ENCODE results near the gene GPR155. TPM values are rescaled to one million over a fixed set of nuclear protein-coding genes. Genes with fewer than 3 reads are reported as not detected.

The GPR155 gene
- total RNA-seq, 1 donor from 2014 or later: 6.2 TPM

DNA sequence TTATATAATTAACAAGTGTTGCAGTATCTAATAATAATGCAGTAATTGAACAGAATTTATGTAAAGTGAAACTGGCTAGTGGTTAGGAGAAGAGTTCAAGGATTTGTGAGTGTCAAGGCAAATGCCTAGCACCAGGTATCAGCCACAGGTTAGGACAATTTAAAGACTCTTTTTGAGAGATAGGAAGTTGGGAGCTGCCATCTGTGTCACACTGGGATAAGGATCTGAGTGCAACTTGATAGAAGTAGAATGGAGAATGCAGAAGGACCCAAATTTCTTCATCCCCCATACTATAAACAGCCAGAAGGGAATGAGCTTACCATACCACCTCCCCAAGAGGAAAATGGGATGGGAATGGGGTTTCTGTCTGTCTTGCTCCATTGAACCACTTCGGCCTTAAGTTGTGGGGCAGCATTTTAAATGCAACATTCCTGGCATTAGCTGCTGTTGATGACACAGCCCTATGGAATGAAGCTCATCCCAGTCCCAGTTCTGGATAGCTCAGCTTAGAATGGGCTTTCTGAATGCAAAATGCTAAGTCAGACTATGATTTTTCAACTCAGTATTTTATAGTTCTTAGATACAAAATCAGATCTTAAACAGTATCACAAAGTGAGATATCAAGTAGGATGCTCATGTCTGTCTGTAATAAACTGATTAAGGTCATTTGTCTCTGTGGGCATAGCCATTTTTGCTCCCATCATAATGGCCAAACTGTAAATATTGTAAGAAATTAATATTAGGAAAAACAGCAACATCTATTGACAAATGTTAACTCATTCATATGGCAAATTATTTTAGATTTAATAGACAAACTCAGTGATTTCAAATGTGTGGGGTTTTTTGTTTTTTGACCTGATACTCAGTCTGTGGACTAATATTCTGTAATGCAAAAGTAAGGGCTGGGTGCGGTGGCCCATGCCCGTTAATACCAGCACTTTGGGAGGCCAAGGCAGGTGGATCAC is 44.0 kb downstream of the GPR155 start:
- Mint-ChIP-seq H3K9me3 (no peaks in the 10 kb centered on the region), H3K27ac (no peak overlapping the region), H3K27me3 (no peaks in the 10 kb centered on the region), H3K36me3 (no peaks in the 10 kb centered on the region), H3K4me3 (no peak overlapping the region), H3K4me1 (ENCODE audit: unreplicated experiment) (no peaks in the 10 kb centered on the region)
- TF ChIP-seq, protein P1, sequence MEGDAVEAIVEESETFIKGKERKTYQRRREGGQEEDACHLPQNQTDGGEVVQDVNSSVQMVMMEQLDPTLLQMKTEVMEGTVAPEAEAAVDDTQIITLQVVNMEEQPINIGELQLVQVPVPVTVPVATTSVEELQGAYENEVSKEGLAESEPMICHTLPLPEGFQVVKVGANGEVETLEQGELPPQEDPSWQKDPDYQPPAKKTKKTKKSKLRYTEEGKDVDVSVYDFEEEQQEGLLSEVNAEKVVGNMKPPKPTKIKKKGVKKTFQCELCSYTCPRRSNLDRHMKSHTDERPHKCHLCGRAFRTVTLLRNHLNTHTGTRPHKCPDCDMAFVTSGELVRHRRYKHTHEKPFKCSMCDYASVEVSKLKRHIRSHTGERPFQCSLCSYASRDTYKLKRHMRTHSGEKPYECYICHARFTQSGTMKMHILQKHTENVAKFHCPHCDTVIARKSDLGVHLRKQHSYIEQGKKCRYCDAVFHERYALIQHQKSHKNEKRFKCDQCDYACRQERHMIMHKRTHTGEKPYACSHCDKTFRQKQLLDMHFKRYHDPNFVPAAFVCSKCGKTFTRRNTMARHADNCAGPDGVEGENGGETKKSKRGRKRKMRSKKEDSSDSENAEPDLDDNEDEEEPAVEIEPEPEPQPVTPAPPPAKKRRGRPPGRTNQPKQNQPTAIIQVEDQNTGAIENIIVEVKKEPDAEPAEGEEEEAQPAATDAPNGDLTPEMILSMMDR (conservative IDR thresholded peaks at IDR 0.05): no peak
- DNase-seq (ENCODE audit: extremely low spot score, unreplicated experiment): no peak

DNA sequence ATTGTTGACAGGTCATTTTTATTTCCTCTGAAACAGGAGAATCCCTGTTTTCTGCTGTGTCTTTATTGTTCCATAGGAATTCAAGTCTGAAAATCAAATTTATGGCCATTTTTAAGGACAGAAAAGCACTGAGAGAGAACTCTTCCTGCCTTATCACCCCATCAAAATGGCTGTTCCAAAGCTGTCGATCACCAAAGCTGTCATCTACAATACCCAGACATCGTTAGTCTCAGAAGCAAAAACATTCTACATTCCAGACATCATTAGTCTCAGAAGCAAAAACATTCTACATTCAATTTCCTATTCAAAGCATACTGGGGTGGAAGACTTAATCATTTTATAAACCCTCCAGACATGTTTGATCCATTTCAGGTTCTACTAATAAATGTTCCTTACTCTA is 46.9 kb downstream of the GPR155 start:
- no peaks in the 10 kb centered on the region for H3K4me1 Mint-ChIP-seq (ENCODE audit: unreplicated experiment)
- H3K27ac Mint-ChIP-seq: no peak overlapping the region
- no peaks in the 10 kb centered on the region for H3K9me3 Mint-ChIP-seq
- H3K27me3 Mint-ChIP-seq: no peaks in the 10 kb centered on the region
- no peak overlapping the region for H3K4me3 Mint-ChIP-seq
- TF ChIP-seq, protein P1 (conservative IDR thresholded peaks at IDR 0.05): no peak
- DNase-seq (ENCODE audit: extremely low spot score, unreplicated experiment): no peak
- no peaks in the 10 kb centered on the region for H3K36me3 Mint-ChIP-seq

GRCh38 chr2:174439323-174439722 is 47.5 kb downstream of the GPR155 start:
- Mint-ChIP-seq H3K27ac (no peak overlapping the region), H3K4me1 (ENCODE audit: unreplicated experiment) (no peaks in the 10 kb centered on the region), H3K36me3 (no peaks in the 10 kb centered on the region), H3K4me3 (no peak overlapping the region), H3K27me3 (no peaks in the 10 kb centered on the region), H3K9me3 (no peaks in the 10 kb centered on the region)
- no peak for DNase-seq (ENCODE audit: extremely low spot score, unreplicated experiment)
- TF ChIP-seq, protein P1 (conservative IDR thresholded peaks at IDR 0.05): no peak

- TF ChIP-seq, protein P1 (conservative IDR thresholded peaks at IDR 0.05): no peak
- Mint-ChIP-seq H3K36me3 (peaks cover under 1% of the 10 kb centered on the region), H3K4me3 (no peak overlapping the region), H3K9me3 (no peaks in the 10 kb centered on the region), H3K27me3 (no peaks in the 10 kb centered on the region), H3K4me1 (ENCODE audit: unreplicated experiment) (no peaks in the 10 kb centered on the region), H3K27ac (no peak overlapping the region)
- DNase-seq (ENCODE audit: extremely low spot score, unreplicated experiment): no peak
Measured at GRCh38 chr2:174438146-174438886, 48.5 kb downstream of the GPR155 start.

DNA sequence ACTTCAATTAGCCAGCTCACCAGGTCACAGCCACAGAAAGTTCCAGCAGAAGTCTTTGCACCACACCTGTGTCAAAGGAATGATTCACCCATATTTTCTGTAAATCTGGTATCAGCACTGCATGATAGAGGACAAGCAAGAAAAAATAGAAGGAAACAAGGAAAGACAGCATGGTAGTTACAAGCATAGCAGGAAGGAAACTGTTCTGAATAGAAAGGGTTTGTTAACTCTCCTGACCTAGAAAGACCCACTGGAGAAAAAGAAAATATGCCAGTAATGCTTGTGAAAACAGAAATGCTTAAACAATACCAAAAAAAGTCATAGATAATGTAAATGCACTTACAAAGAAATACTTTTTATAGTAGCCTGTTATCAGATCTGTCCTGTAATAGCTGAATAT is 50.5 kb downstream of the GPR155 start:
- Mint-ChIP-seq H3K4me3 (no peak overlapping the region), H3K36me3 (peaks cover 5% of the 10 kb centered on the region), H3K27ac (no peak overlapping the region), H3K9me3 (no peaks in the 10 kb centered on the region), H3K4me1 (ENCODE audit: unreplicated experiment) (no peaks in the 10 kb centered on the region), H3K27me3 (no peaks in the 10 kb centered on the region)
- no peak for DNase-seq (ENCODE audit: extremely low spot score, unreplicated experiment)
- TF ChIP-seq, protein P1 (conservative IDR thresholded peaks at IDR 0.05): no peak
